ENCODE data around the gene SLAMF9. TPM values are rescaled to one million over a fixed set of nuclear protein-coding genes. Genes with fewer than 3 reads are reported as not detected.

The SLAMF9 gene
- total RNA-seq, 1 donor from 2014 or later, result not detected

GRCh38 chr1:159902541-159902940 lies 51.5 kb downstream of the SLAMF9 start:
- no peaks in the 10 kb centered on the region for H3K36me3 ChIP-seq (ENCODE audit: control insufficient read depth, insufficient read depth, low read length)
- H3K27me3 ChIP-seq (ENCODE audit: control insufficient read depth, insufficient read depth, low read length), result no peaks in the 10 kb centered on the region
- DNase-seq (ENCODE audit: low read depth), result no peak
- H3K4me3 ChIP-seq (ENCODE audit: low read depth, low read length), result no peak overlapping the region
- TF ChIP-seq CTCF (IDR thresholded peaks at IDR 0.05; ENCODE audit: insufficient read depth, low read length, poor library complexity, severe bottlenecking), result no peak

Other genes starting within 250 kb of the SLAMF9 start
- gene CRP, start 239.6 kb downstream of the SLAMF9 start, total RNA-seq, result not detected in 2 replicates
- 67.3 and 73.0 TPM in 2 replicates for gene DUSP23, start 173.3 kb downstream of the SLAMF9 start, total RNA-seq
- gene FCRL6, start 151.9 kb downstream of the SLAMF9 start, total RNA-seq, result not detected in 2 replicates
- gene SLAMF8, start 127.4 kb downstream of the SLAMF9 start, total RNA-seq, result 0.04 and 0.14 TPM in 2 replicates
- gene VSIG8, start 91.6 kb downstream of the SLAMF9 start, total RNA-seq, result 0.07 TPM in 1 of 2 replicates, not detected in the other
- gene CFAP45, start 54.1 kb downstream of the SLAMF9 start, total RNA-seq, result 0.21 and 2.0 TPM in 2 replicates
- 700 and 719 TPM in 2 replicates for gene TAGLN2, start 28.7 kb downstream of the SLAMF9 start, total RNA-seq
- 1.7 and 1.9 TPM in 2 replicates for gene IGSF9, start 8.6 kb downstream of the SLAMF9 start, total RNA-seq
- 5.3 and 5.5 TPM in 2 replicates for gene PIGM, start 77.8 kb upstream of the SLAMF9 start, total RNA-seq
- gene KCNJ10, start 115.9 kb upstream of the SLAMF9 start, total RNA-seq, result 0.04 TPM in 1 of 2 replicates, not detected in the other
- gene KCNJ9, start 127.3 kb upstream of the SLAMF9 start, total RNA-seq, result not detected in 2 replicates
- 32.9 and 44.3 TPM in 2 replicates for gene IGSF8, start 144.4 kb upstream of the SLAMF9 start, total RNA-seq
- gene ATP1A2, start 161.5 kb upstream of the SLAMF9 start, total RNA-seq, result 0.04 and 0.07 TPM in 2 replicates
- not detected in 2 replicates for gene ATP1A4, start 197.4 kb upstream of the SLAMF9 start, total RNA-seq
- gene CASQ1, start 236.3 kb upstream of the SLAMF9 start, total RNA-seq, result not detected in 2 replicates